D341Med (cell line): ENCODE data around the gene CTNNBL1.
A peak's percentile ranks its signal among the peaks of the same experiment; 100 is the strongest.

Experiments used
- DNase-seq: peaks from one replicate; pipeline ENCODE4 v3.0.0; 2012; ENCODE audit warnings: low spot score

Gene CTNNBL1

GRCh38 chr20:37879843-37880242 lies 186.0 kb downstream of the CTNNBL1 start:
- no peak for DNase-seq

- DNase-seq = peak; percentile 71
Observed at GRCh38 chr20:37880726-37881591, 187.1 kb downstream of the CTNNBL1 start.

GRCh38 chr20:37881601-37882343 lies 187.9 kb downstream of the CTNNBL1 start:
- DNase-seq = no peak

GRCh38 chr20:37882961-37883712 lies 189.3 kb downstream of the CTNNBL1 start:
- DNase-seq = no peak

- DNase-seq = no peak
Observed at GRCh38 chr20:37885042-37885441, 191.2 kb downstream of the CTNNBL1 start.

- no peak for DNase-seq
Observed at GRCh38 chr20:37885593-37886503, 192.0 kb downstream of the CTNNBL1 start.

- no peak for DNase-seq
Observed at GRCh38 chr20:37886851-37887297, 193.0 kb downstream of the CTNNBL1 start.

GRCh38 chr20:37888641-37889040 lies 194.8 kb downstream of the CTNNBL1 start:
- no peak for DNase-seq

GRCh38 chr20:37890108-37890507 lies 196.3 kb downstream of the CTNNBL1 start:
- DNase-seq = no peak

- DNase-seq = no peak
Observed at GRCh38 chr20:37890643-37891042, 196.8 kb downstream of the CTNNBL1 start.

- DNase-seq = no peak
Observed at GRCh38 chr20:37892001-37892400, 198.2 kb downstream of the CTNNBL1 start.

- DNase-seq = no peak
Observed at GRCh38 chr20:37893566-37894241, 199.9 kb downstream of the CTNNBL1 start.

- no peak for DNase-seq
Observed at GRCh38 chr20:37894454-37894853, 200.6 kb downstream of the CTNNBL1 start.

GRCh38 chr20:37895166-37895565 lies 201.3 kb downstream of the CTNNBL1 start:
- no peak for DNase-seq

- DNase-seq = peak; percentile 72
Observed at GRCh38 chr20:37896932-37897548, 203.2 kb downstream of the CTNNBL1 start.

GRCh38 chr20:37898233-37899104 lies 204.6 kb downstream of the CTNNBL1 start:
- no peak for DNase-seq

GRCh38 chr20:37899105-37900045 lies 205.5 kb downstream of the CTNNBL1 start:
- DNase-seq = no peak

- no peak for DNase-seq
Observed at GRCh38 chr20:37901240-37901639, 207.4 kb downstream of the CTNNBL1 start.
